ENCODE data around the gene ITFG1. TPM values are rescaled to one million over a fixed set of nuclear protein-coding genes. Genes with fewer than 3 reads are reported as not detected.

ITFG1 gene
- total and polyA plus RNA-seq, 8 donors: 8.1 to 90.0 (median 32.2) TPM

DNA sequence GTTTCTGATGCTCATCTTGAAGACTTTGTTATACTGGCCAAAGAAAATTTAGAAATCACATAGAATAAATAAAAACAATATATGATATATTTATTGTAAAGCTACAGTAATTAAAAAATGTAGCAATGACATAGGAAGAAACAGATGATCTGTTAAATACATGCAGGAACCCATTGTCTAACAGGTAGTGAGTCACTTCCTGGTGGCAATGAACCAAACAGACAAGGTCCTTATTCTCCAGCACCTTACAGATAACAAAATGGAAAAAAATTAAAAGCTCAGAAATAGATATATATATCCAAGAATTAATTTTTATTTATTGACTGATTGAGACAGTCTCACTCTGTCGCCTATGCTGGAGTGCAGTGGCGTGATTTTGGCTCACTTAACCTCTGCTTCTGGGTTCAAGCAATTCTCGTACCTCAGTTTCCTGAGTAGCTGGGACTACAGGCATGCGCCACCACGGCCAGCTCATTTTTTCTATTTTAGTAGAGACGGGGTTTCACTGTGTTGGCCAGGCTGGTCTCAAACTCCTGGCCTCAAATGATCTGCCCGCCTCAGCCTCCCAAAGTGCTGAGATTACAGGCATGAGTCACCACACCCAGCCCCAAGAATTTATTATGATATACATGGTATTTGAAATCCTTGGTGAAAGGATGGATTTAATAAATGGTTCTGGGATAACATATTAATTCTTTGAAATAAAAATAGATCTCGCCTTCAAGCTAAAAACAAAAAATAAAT is 324.6 kb downstream of the ITFG1 start:
- Histone ChIP-seq H3K27ac (no peak overlapping the region), H3K9me3 (no peaks in the 10 kb centered on the region), H3K4me1 (peaks cover 0 to 3% (median 0%) of the 10 kb centered on the region in 4 donors), H3K27me3 (peaks cover 0 to 7% (median 0%) of the 10 kb centered on the region in 3 donors), H3K4me3 (no peak overlapping the region), H3K36me3 (no peaks in the 10 kb centered on the region)
- no peak for TF ChIP-seq POLR2AphosphoS5 (IDR thresholded peaks at IDR 0.05)
- no peak for TF ChIP-seq POLR2A (IDR thresholded peaks at IDR 0.05)
- TF ChIP-seq EP300 (IDR thresholded peaks at IDR 0.05): no peak
- no peak for TF ChIP-seq CTCF (IDR thresholded peaks at IDR 0.05)
- intact Hi-C loops (cut with DNase I; ENCODE audit: low total_unique reads): no loop called here
- DNase-seq: peak in 1 of 2 donors; percentile 25
- WGBS, 5 donors: 69 to 86% (median 80%) methylated on average over 8 of the region's 8 CpGs

GRCh38 chr16:47134550-47134949 is 326.3 kb downstream of the ITFG1 start:
- TF ChIP-seq POLR2AphosphoS5 (IDR thresholded peaks at IDR 0.05): no peak
- Histone ChIP-seq H3K9me3 (no peaks in the 10 kb centered on the region), H3K27me3 (no peaks in the 10 kb centered on the region), H3K4me3 (no peak overlapping the region), H3K27ac (no peak overlapping the region), H3K36me3 (no peaks in the 10 kb centered on the region), H3K4me1 (peaks cover 0 to 3% (median 0%) of the 10 kb centered on the region in 4 donors)
- DNase-seq: no peak
- intact Hi-C loops (cut with DNase I; ENCODE audit: low total_unique reads): no loop called here
- 84 to 93% (median 88%) methylated on average over 4 of the region's 4 CpGs for WGBS, 5 donors

- Histone ChIP-seq H3K27me3 (no peaks in the 10 kb centered on the region), H3K27ac (no peak overlapping the region), H3K9me3 (no peaks in the 10 kb centered on the region), H3K36me3 (no peaks in the 10 kb centered on the region), H3K4me3 (no peak overlapping the region), H3K4me1 (peaks cover 0 to 3% (median 0%) of the 10 kb centered on the region in 4 donors)
- intact Hi-C loops (cut with DNase I; ENCODE audit: low total_unique reads): no loop called here
- TF ChIP-seq EP300 (IDR thresholded peaks at IDR 0.05): no peak
- no peak for TF ChIP-seq CTCF (IDR thresholded peaks at IDR 0.05)
- no peak for TF ChIP-seq POLR2AphosphoS5 (IDR thresholded peaks at IDR 0.05)
- peak in 1 of 2 donors; percentile 13 for DNase-seq
Observed at GRCh38 chr16:47132308-47132707, 328.6 kb downstream of the ITFG1 start.

- intact Hi-C loops (cut with DNase I; ENCODE audit: low total_unique reads): no loop called here
- H3K27ac ChIP-seq: no peak overlapping the region
- H3K27me3 ChIP-seq: no peaks in the 10 kb centered on the region
- no peak for DNase-seq
- no peaks in the 10 kb centered on the region for H3K36me3 ChIP-seq
- TF ChIP-seq EP300 (IDR thresholded peaks at IDR 0.05): no peak
- no peak for TF ChIP-seq CTCF (IDR thresholded peaks at IDR 0.05)
- TF ChIP-seq POLR2A (IDR thresholded peaks at IDR 0.05): no peak
- TF ChIP-seq POLR2AphosphoS5 (IDR thresholded peaks at IDR 0.05): no peak
- 72 to 87% (median 83%) methylated on average over 7 of the region's 7 CpGs for WGBS, 5 donors
- no peaks in the 10 kb centered on the region for H3K4me1 ChIP-seq
- no peaks in the 10 kb centered on the region for H3K9me3 ChIP-seq
- no peak overlapping the region for H3K4me3 ChIP-seq
Observed at GRCh38 chr16:47129755-47130435, 331.0 kb downstream of the ITFG1 start.

DNA sequence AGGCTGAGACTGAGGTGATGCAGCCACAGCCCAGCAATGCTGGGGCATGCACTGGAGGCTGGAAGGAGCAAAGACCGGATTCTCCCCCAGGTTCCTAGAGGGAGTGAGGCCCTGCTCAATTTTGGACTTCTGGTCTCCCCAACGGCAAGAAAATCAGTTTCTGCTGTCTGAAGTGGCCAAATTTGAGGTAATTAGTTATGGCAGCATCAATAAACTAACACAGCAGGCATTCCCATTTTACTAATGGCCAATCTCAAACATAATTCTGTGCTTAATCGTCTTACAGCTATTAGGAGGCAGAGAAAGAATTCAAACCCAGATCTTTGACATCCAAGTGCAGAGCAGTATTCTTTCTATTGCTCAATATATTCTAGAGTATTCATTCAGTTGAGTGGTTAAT is 333.3 kb downstream of the ITFG1 start:
- no peaks in the 10 kb centered on the region for H3K36me3 ChIP-seq
- 93 to 96% (median 94%) methylated on average over 3 of the region's 3 CpGs for WGBS, 5 donors
- DNase-seq: no peak
- H3K27me3 ChIP-seq: no peaks in the 10 kb centered on the region
- TF ChIP-seq EP300 (IDR thresholded peaks at IDR 0.05) (no peak), CTCF (IDR thresholded peaks at IDR 0.05) (no peak), POLR2A (IDR thresholded peaks at IDR 0.05) (no peak)
- no peaks in the 10 kb centered on the region for H3K4me1 ChIP-seq
- intact Hi-C loops (cut with DNase I; ENCODE audit: low total_unique reads): no loop called here
- no peak overlapping the region for H3K4me3 ChIP-seq
- H3K9me3 ChIP-seq: no peaks in the 10 kb centered on the region
- H3K27ac ChIP-seq: no peak overlapping the region

All from stomach (tissue), 9 donors.